CD4-positive, alpha-beta T cell treated with Interleukin-17A for 4 hours (primary cell): Measurements from ENCODE around the gene AGAP5.
"Not testable (repeated sequence)": the region's sequence is repeated elsewhere in the genome, so short reads cannot be mapped to it uniquely, and the experiment has no call there.

ENCODE experiments used
- DNase-seq: peaks from one replicate; pipeline ENCODE4 v3.0.0-alpha.2; 2020; ENCODE audit warnings: mixed read lengths

AGAP5 gene

GRCh38 chr10:73697675-73698159 lies at the start of gene AGAP5:
AGAP5 (minus strand) TSS chr10:73698109; CDS start chr10:73697755, 354 bp downstream.
- DNase-seq, result not testable (repeated sequence)

GRCh38 chr10:73746721-73747120 lies 48.8 kb upstream of the AGAP5 start:
- DNase-seq, result no peak

- DNase-seq, result peak; percentile 51
These were observed 46.7 kb upstream of the AGAP5 start for GRCh38 chr10:73744664-73744975.

- peak; percentile 93 for DNase-seq
These were observed 46.2 kb upstream of the AGAP5 start, which contains the start of gene SEC24C for GRCh38 chr10:73743905-73744663. SEC24C (plus strand) TSS chr10:73744372; CDS start chr10:73746833, 2,461 bp downstream.

- DNase-seq, result no peak
These were observed 45.5 kb upstream of the AGAP5 start for GRCh38 chr10:73743327-73743904.

GRCh38 chr10:73742454-73742734 lies 44.5 kb upstream of the AGAP5 start:
- DNase-seq, result no peak

GRCh38 chr10:73740501-73741254 lies 42.8 kb upstream of the AGAP5 start:
- not testable (repeated sequence) for DNase-seq

- DNase-seq, result no peak
These were observed 36.9 kb upstream of the AGAP5 start for GRCh38 chr10:73734796-73735305.

GRCh38 chr10:73734028-73734720 lies 36.3 kb upstream of the AGAP5 start:
- no peak for DNase-seq

- DNase-seq, result no peak
These were observed 35.2 kb upstream of the AGAP5 start for GRCh38 chr10:73732931-73733623.

GRCh38 chr10:73732426-73732825 lies 34.5 kb upstream of the AGAP5 start:
- DNase-seq, result no peak

- DNase-seq, result no peak
These were observed 33.9 kb upstream of the AGAP5 start for GRCh38 chr10:73731588-73732375.

GRCh38 chr10:73730153-73730906 lies 32.4 kb upstream of the AGAP5 start:
- DNase-seq, result peak; percentile 87

GRCh38 chr10:73729781-73730152 lies 31.9 kb upstream of the AGAP5 start:
- peak; percentile 44 for DNase-seq

GRCh38 chr10:73723516-73723915 lies 25.6 kb upstream of the AGAP5 start:
- DNase-seq, result no peak

GRCh38 chr10:73720561-73720960 lies 22.7 kb upstream of the AGAP5 start:
- not testable (repeated sequence) for DNase-seq

- no peak for DNase-seq
These were observed 19.6 kb upstream of the AGAP5 start for GRCh38 chr10:73717556-73717955.

GRCh38 chr10:73716251-73716650 lies 18.3 kb upstream of the AGAP5 start:
- no peak for DNase-seq

- DNase-seq, result not testable (repeated sequence)
These were observed 17.6 kb upstream of the AGAP5 start for GRCh38 chr10:73715179-73716156.

- DNase-seq, result not testable (repeated sequence)
These were observed 16.6 kb upstream of the AGAP5 start for GRCh38 chr10:73714483-73714882.
